Trophoblast cell (in vitro differentiated cells and primary cell): ENCODE results near the gene GIPC3.

Experiments
- DNase-seq, 2 donors: peaks; one replicate each; pipeline ENCODE4 v3.0.0-alpha.2; 2016
- H2AFZ ChIP-seq: 2 replicates; pipeline ENCODE4 v1.6.1; 2013; ENCODE audit warnings: low read length, moderate library complexity, mild to moderate bottlenecking; ENCODE audit not compliant: insufficient read depth, poor library complexity
- H2AK5ac ChIP-seq: 2 replicates; pipeline ENCODE4 v1.6.1; 2013; ENCODE audit warnings: mild to moderate bottlenecking, low read length
- H2BK120ac ChIP-seq: 2 replicates; pipeline ENCODE4 v1.6.1; 2013; ENCODE audit warnings: low read length, mild to moderate bottlenecking, moderate library complexity; ENCODE audit not compliant: insufficient read depth, poor library complexity
- H2BK12ac ChIP-seq: 2 replicates; pipeline ENCODE4 v1.6.1; 2013; ENCODE audit warnings: mild to moderate bottlenecking, low read length, moderate library complexity
- H2BK5ac ChIP-seq: 2 replicates; pipeline ENCODE4 v1.6.1; 2013; ENCODE audit warnings: low read length, low read depth, moderate library complexity, mild to moderate bottlenecking; ENCODE audit not compliant: poor library complexity
- H3K14ac ChIP-seq: 2 replicates; pipeline ENCODE4 v1.6.1; 2013; ENCODE audit warnings: mild to moderate bottlenecking, low read length
- H3K18ac ChIP-seq: 2 replicates; pipeline ENCODE4 v1.6.1; 2013; ENCODE audit warnings: mild to moderate bottlenecking, low read length
- H3K23ac ChIP-seq: 2 replicates; pipeline ENCODE4 v1.6.1; 2013; ENCODE audit warnings: low read length
- H3K27ac ChIP-seq: 2 replicates; pipeline ENCODE4 v1.5.1; 2013; ENCODE audit warnings: low read depth, mild to moderate bottlenecking, inconsistent platforms, low read length, moderate library complexity
- H3K27me3 ChIP-seq: 2 replicates; pipeline ENCODE4 v1.6.1; 2013; ENCODE audit warnings: inconsistent platforms, mild to moderate bottlenecking, low read length, moderate library complexity; ENCODE audit not compliant: insufficient read depth
- H3K36me3 ChIP-seq, 2 experiments: 1 replicate in 1 of 2; 2 replicates in 1 of 2; pipeline ENCODE4 v1.6.1; 2013; ENCODE audit warnings: low read length in 2 of 2, mild to moderate bottlenecking in 2 of 2, moderate library complexity in 1 of 2; ENCODE audit not compliant: insufficient read depth in 2 of 2, control insufficient read depth in 1 of 2
- H3K4ac ChIP-seq: 2 replicates; pipeline ENCODE4 v1.6.1; 2013; ENCODE audit warnings: low read depth, mild to moderate bottlenecking, low read length, moderate library complexity
- H3K4me1 ChIP-seq, 2 experiments: 1 replicate in 1 of 2; 2 replicates in 1 of 2; pipeline ENCODE4 v1.6.1; 2013; ENCODE audit warnings: low read length in 2 of 2, mild to moderate bottlenecking in 2 of 2, moderate library complexity in 1 of 2; ENCODE audit not compliant: insufficient read depth in 2 of 2, control insufficient read depth in 1 of 2
- H3K4me2 ChIP-seq: 2 replicates; pipeline ENCODE4 v1.6.1; 2013; ENCODE audit warnings: inconsistent platforms, mild to moderate bottlenecking, low read length, moderate library complexity
- H3K4me3 ChIP-seq: 2 replicates; pipeline ENCODE4 v1.5.1; 2013; ENCODE audit warnings: mild to moderate bottlenecking, low read depth, low read length, inconsistent platforms
- H3K79me1 ChIP-seq: one replicate; pipeline ENCODE4 v1.6.1; 2013; ENCODE audit warnings: low read length
- H3K79me2 ChIP-seq: 2 replicates; pipeline ENCODE4 v1.6.1; 2013; ENCODE audit warnings: low read length, mild to moderate bottlenecking; ENCODE audit not compliant: control insufficient read depth, insufficient read depth, poor library complexity
- H3K9ac ChIP-seq: 2 replicates; pipeline ENCODE4 v1.6.1; 2013; ENCODE audit warnings: mild to moderate bottlenecking, low read length
- H3K9me3 ChIP-seq: 2 replicates; pipeline ENCODE4 v1.6.1; 2013; ENCODE audit warnings: low read depth, mild to moderate bottlenecking, control low read depth, inconsistent platforms, low read length; ENCODE audit not compliant: insufficient read depth
- H4K12ac ChIP-seq: 2 replicates; pipeline ENCODE4 v1.6.1; 2013; ENCODE audit warnings: low read depth, mild to moderate bottlenecking, low read length, moderate library complexity
- H4K8ac ChIP-seq: 2 replicates; pipeline ENCODE4 v1.6.1; 2013; ENCODE audit warnings: low read depth, mild to moderate bottlenecking, low read length, moderate library complexity
- H4K91ac ChIP-seq: one replicate; pipeline ENCODE4 v1.6.1; 2013; ENCODE audit warnings: low read depth, mild to moderate bottlenecking, low read length, moderate library complexity
- WGBS: extraction: QIAGEN DNeasy Blood & Tissue Kit; methylation state at CpG from one replicate; pipeline ENCODE4 v1.1.7; 2013; ENCODE audit warnings: missing lambda C conversion rate; ENCODE audit not compliant: insufficient read length, insufficient coverage; ENCODE audit errors: extremely low coverage; 5-methylcytosine and 5-hydroxymethylcytosine counted together

Gene GIPC3

GRCh38 chr19:3573858-3574637 is 11.2 kb upstream of the GIPC3 start:
- H2BK12ac ChIP-seq, result no peak overlapping the region
- no peak overlapping the region for H2BK5ac ChIP-seq
- peak overlapping the region; percentile 98 for H3K4me2 ChIP-seq
- no peak overlapping the region for H3K14ac ChIP-seq
- peak; percentile 99 to 100 for DNase-seq
- no peak overlapping the region for H3K9ac ChIP-seq
- peak overlapping the region; percentile 47 for H2AK5ac ChIP-seq
- no CpG with 5 or more reads among the region's 55 CpGs for WGBS
- H3K27me3 ChIP-seq, result no peaks in the 10 kb centered on the region
- peak overlapping the region; percentile 71 for H4K12ac ChIP-seq
- H3K23ac ChIP-seq, result no peak overlapping the region
- H3K18ac ChIP-seq, result peak overlapping the region; percentile 46
- H3K36me3 ChIP-seq, result peaks cover 20 to 31% of the 10 kb centered on the region in 2 experiments
- no peak overlapping the region for H4K91ac ChIP-seq
- H3K79me1 ChIP-seq, result peaks cover 13% of the 10 kb centered on the region
- peaks cover 2% of the 10 kb centered on the region for H3K9me3 ChIP-seq
- H3K4me3 ChIP-seq, result peak overlapping the region; percentile 80
- peaks cover 17% of the 10 kb centered on the region in 2 experiments for H3K4me1 ChIP-seq
- H4K8ac ChIP-seq, result peak overlapping the region; percentile 17
- no peak overlapping the region for H2BK120ac ChIP-seq
- H3K4ac ChIP-seq, result no peak overlapping the region
- no peak overlapping the region for H2AFZ ChIP-seq
- peaks cover 8% of the 10 kb centered on the region for H3K79me2 ChIP-seq
- no peak overlapping the region for H3K27ac ChIP-seq

DNA sequence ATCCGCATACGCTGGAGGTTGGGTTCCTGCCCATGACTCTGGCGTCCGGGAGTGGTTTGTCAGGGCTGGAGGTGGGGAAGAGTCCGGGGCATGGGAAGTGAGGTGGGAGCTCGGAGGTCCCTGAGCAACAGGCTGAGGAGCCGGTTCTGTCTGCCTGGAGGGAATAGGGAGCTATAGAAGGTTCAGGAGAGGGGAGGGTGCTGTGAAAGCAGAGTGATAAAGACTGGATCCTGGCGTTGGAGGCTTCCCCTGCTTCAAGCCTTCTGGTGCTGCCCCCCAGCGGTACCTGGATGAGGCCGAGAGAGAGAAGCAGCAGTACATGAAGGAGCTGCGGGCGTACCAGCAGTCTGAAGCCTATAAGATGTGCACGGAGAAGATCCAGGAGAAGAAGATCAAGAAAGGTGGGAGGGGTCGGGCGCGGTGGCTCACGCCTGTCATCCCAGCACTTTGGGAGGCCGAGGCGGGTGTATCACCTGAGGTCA is 10.0 kb upstream of the GIPC3 start:
- peaks cover 13% of the 10 kb centered on the region for H3K79me1 ChIP-seq
- peaks cover 8% of the 10 kb centered on the region for H3K79me2 ChIP-seq
- peak; percentile 74 to 84 for DNase-seq
- H2BK5ac ChIP-seq, result no peak overlapping the region
- H3K9me3 ChIP-seq, result peaks cover 2% of the 10 kb centered on the region
- H3K4me2 ChIP-seq, result no peak overlapping the region
- H3K9ac ChIP-seq, result no peak overlapping the region
- no CpG with 5 or more reads among the region's 19 CpGs for WGBS
- no peak overlapping the region for H4K12ac ChIP-seq
- H4K8ac ChIP-seq, result no peak overlapping the region
- no peak overlapping the region for H3K4me3 ChIP-seq
- H2BK120ac ChIP-seq, result no peak overlapping the region
- H3K23ac ChIP-seq, result no peak overlapping the region
- H3K18ac ChIP-seq, result no peak overlapping the region
- peaks cover 17% of the 10 kb centered on the region in 2 experiments for H3K4me1 ChIP-seq
- H3K27ac ChIP-seq, result no peak overlapping the region
- no peak overlapping the region for H3K4ac ChIP-seq
- no peak overlapping the region for H2BK12ac ChIP-seq
- no peak overlapping the region for H4K91ac ChIP-seq
- H3K14ac ChIP-seq, result no peak overlapping the region
- no peak overlapping the region for H2AK5ac ChIP-seq
- H3K27me3 ChIP-seq, result no peaks in the 10 kb centered on the region
- H2AFZ ChIP-seq, result no peak overlapping the region
- H3K36me3 ChIP-seq, result peaks cover 20 to 31% of the 10 kb centered on the region in 2 experiments

GRCh38 chr19:3575949-3576673 is 9.2 kb upstream of the GIPC3 start:
- no peak overlapping the region for H2BK120ac ChIP-seq
- no peak overlapping the region for H2BK5ac ChIP-seq
- peaks cover 2% of the 10 kb centered on the region for H3K9me3 ChIP-seq

DNA sequence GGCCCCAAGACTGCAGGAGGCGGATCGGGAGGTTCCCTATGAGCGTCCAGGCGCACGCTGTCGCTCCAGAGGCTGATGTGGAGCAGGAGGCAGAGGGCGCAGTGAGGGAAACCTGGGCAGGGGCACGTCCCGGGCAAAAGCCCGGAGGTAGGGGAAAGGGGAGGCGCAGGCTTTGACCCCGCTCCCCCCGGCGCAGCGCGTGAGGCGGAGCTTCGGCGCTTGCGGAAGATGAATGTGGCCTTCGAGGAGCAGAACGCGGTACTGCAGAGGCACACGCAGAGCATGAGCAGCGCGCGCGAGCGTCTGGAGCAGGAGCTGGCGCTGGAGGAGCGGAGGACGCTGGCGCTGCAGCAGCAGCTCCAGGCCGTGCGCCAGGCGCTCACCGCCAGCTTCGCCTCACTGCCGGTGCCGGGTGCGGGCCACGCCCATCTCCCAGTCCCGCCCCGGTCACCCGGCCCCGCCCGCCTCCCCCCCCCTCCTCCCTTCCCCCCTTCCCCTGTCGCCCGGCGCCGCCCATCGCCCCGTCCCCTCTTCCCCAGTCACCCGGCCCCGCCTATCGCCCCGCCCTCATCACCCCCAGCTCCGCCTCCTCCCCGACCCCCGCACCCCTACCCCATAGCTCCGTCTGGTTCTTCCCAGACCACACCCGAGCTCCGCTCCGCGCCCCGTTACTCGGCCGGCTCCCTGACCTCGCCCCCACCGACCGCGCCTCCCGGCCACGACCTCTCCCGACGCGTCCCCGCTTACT is 8.4 kb upstream of the GIPC3 start:
- H3K36me3 ChIP-seq, result peaks cover 20 to 31% of the 10 kb centered on the region in 2 experiments
- no peak overlapping the region for H3K9ac ChIP-seq
- H2AFZ ChIP-seq, result no peak overlapping the region
- no peak overlapping the region for H2BK12ac ChIP-seq
- no peaks in the 10 kb centered on the region for H3K27me3 ChIP-seq
- no peak overlapping the region for H2AK5ac ChIP-seq
- H3K9me3 ChIP-seq, result peaks cover 2% of the 10 kb centered on the region
- H3K4ac ChIP-seq, result no peak overlapping the region
- WGBS, result no CpG with 5 or more reads among the region's 78 CpGs
- no peak overlapping the region for H3K27ac ChIP-seq
- no peak for DNase-seq
- peak overlapping the region; percentile 74 for H3K4me2 ChIP-seq
- H3K14ac ChIP-seq, result no peak overlapping the region
- H3K79me2 ChIP-seq, result peaks cover 8% of the 10 kb centered on the region
- H4K12ac ChIP-seq, result no peak overlapping the region
- H4K8ac ChIP-seq, result peak overlapping the region; percentile 25
- no peak overlapping the region for H3K23ac ChIP-seq
- H3K18ac ChIP-seq, result peak overlapping the region; percentile 52
- H4K91ac ChIP-seq, result no peak overlapping the region
- H3K4me3 ChIP-seq, result peak overlapping the region; percentile 65
- H3K4me1 ChIP-seq, result peaks cover 15 to 16% of the 10 kb centered on the region in 2 experiments
- peaks cover 13% of the 10 kb centered on the region for H3K79me1 ChIP-seq
- no peak overlapping the region for H2BK5ac ChIP-seq
- H2BK120ac ChIP-seq, result no peak overlapping the region

More at GRCh38 chr19:3575949-3576673, 9.2 kb upstream of the GIPC3 start:
- Histone ChIP-seq H3K79me2 (peaks cover 8% of the 10 kb centered on the region), H3K18ac (peak overlapping the region; percentile 52), H3K27me3 (no peaks in the 10 kb centered on the region), H3K4me1 (peaks cover 15 to 17% of the 10 kb centered on the region in 2 experiments), H3K79me1 (peaks cover 13% of the 10 kb centered on the region), H3K9ac (no peak overlapping the region), H3K27ac (no peak overlapping the region), H4K91ac (no peak overlapping the region), H3K4ac (no peak overlapping the region), H2BK12ac (no peak overlapping the region), H3K36me3 (peaks cover 20 to 31% of the 10 kb centered on the region in 2 experiments), H2AFZ (no peak overlapping the region), H4K12ac (peak overlapping the region; percentile 35), H3K4me3 (peak overlapping the region; percentile 65), H3K23ac (no peak overlapping the region), H3K4me2 (peak overlapping the region; percentile 74), H2AK5ac (peak overlapping the region; percentile 24), H3K14ac (peak overlapping the region; percentile 26), H4K8ac (peak overlapping the region; percentile 25)
- no peak for DNase-seq
- WGBS, result no CpG with 5 or more reads among the region's 29 CpGs
